ENCODE results near the gene SYNPO.

DNA sequence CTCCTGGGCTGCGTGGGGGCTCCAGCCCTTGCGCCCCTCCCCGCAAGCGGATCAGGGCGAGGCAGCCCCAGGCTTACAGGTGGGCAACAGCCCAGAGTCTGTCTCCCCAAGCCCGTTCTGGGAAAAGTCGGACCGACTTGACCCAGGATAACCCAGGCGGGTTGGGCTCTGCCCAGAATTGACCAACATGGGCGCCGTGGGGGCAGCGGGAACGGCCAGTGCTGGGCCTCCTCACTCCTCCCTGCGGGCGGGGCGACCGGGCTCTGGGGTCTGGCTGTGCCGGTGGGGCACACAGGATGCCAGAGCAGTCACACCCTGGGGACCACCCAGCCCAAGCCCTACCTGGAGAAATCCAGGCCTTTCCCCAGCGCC, 15.3 kb upstream of the SYNPO start:
- TF ChIP-seq, protein P1, sequence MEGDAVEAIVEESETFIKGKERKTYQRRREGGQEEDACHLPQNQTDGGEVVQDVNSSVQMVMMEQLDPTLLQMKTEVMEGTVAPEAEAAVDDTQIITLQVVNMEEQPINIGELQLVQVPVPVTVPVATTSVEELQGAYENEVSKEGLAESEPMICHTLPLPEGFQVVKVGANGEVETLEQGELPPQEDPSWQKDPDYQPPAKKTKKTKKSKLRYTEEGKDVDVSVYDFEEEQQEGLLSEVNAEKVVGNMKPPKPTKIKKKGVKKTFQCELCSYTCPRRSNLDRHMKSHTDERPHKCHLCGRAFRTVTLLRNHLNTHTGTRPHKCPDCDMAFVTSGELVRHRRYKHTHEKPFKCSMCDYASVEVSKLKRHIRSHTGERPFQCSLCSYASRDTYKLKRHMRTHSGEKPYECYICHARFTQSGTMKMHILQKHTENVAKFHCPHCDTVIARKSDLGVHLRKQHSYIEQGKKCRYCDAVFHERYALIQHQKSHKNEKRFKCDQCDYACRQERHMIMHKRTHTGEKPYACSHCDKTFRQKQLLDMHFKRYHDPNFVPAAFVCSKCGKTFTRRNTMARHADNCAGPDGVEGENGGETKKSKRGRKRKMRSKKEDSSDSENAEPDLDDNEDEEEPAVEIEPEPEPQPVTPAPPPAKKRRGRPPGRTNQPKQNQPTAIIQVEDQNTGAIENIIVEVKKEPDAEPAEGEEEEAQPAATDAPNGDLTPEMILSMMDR (IDR thresholded peaks at IDR 0.05; ENCODE audit: low read depth, low read length, poor library complexity, severe bottlenecking): no peak
- no peak for TF ChIP-seq EZH2phosphoT487 (IDR thresholded peaks at IDR 0.05; ENCODE audit: borderline replicate concordance, low read length)

Measured in DOHH2 (cell line).